NT2/D1 (cell line): Measurements from ENCODE around the gene TMEM91.

ENCODE experiments used
- SUZ12 ChIP-seq: IDR thresholded peaks from 2 replicates; pipeline ENCODE4 v1.6.1; 2011; ENCODE audit not compliant: insufficient read length, insufficient read depth; ENCODE audit errors: extremely low read depth
- YY1 ChIP-seq: IDR thresholded peaks from 2 replicates; pipeline ENCODE4 v1.6.1; 2011; ENCODE audit not compliant: insufficient read length, insufficient read depth
- ZNF274 ChIP-seq: IDR thresholded peaks from 2 replicates; pipeline ENCODE4 v1.6.1; 2011; ENCODE audit warnings: mild to moderate bottlenecking, low read depth, low read length

GRCh38 chr19:41403181-41403970 lies 27.0 kb downstream of the TMEM91 start:
- TF ChIP-seq YY1 (no peak), SUZ12 (no peak), ZNF274 (no peak)
